Fibroblast of upper back skin (primary cell): ENCODE results near the gene ABCG8.

Experiments used
- DNase-seq: peaks from one replicate; pipeline ENCODE4 v3.0.0-alpha.2; 2013

ABCG8 gene

GRCh38 chr2:43838560-43839267 lies at the start of gene ABCG8, which contains the start of gene ABCG5:
Gene ABCG8, plus strand, starts transcription at chr2:43838971. Its CDS starts 83 bp downstream, at chr2:43839054.
Gene ABCG5, minus strand, starts transcription at chr2:43838839. Its CDS starts 160 bp downstream, at chr2:43838679.
- no peak for DNase-seq

- no peak for DNase-seq
These were observed 48.6 kb upstream of the ABCG8 start for GRCh38 chr2:43790147-43790546.

GRCh38 chr2:43791035-43791765 lies 47.6 kb upstream of the ABCG8 start:
- no peak for DNase-seq

GRCh38 chr2:43792653-43793052 lies 46.1 kb upstream of the ABCG8 start:
- DNase-seq, result no peak

- DNase-seq, result no peak
These were observed 43.8 kb upstream of the ABCG8 start for GRCh38 chr2:43794956-43795355.

GRCh38 chr2:43796206-43796605 lies 42.6 kb upstream of the ABCG8 start:
- DNase-seq, result no peak

- no peak for DNase-seq
These were observed 40.5 kb upstream of the ABCG8 start for GRCh38 chr2:43798300-43798699.

- DNase-seq, result no peak
These were observed 37.9 kb upstream of the ABCG8 start for GRCh38 chr2:43800894-43801293.

GRCh38 chr2:43802135-43802534 lies 36.6 kb upstream of the ABCG8 start:
- no peak for DNase-seq

GRCh38 chr2:43803113-43803512 lies 35.7 kb upstream of the ABCG8 start:
- no peak for DNase-seq

GRCh38 chr2:43806719-43807031 lies 32.1 kb upstream of the ABCG8 start:
- DNase-seq, result no peak

GRCh38 chr2:43810452-43810851 lies 28.3 kb upstream of the ABCG8 start:
- DNase-seq, result no peak

GRCh38 chr2:43810888-43811287 lies 27.9 kb upstream of the ABCG8 start:
- DNase-seq, result no peak

- no peak for DNase-seq
These were observed 26.8 kb upstream of the ABCG8 start for GRCh38 chr2:43812006-43812405.

GRCh38 chr2:43812947-43813346 lies 25.8 kb upstream of the ABCG8 start:
- DNase-seq, result no peak

GRCh38 chr2:43814711-43815110 lies 24.1 kb upstream of the ABCG8 start:
- no peak for DNase-seq

GRCh38 chr2:43818761-43819160 lies 20.0 kb upstream of the ABCG8 start:
- no peak for DNase-seq

GRCh38 chr2:43819491-43820163 lies 19.1 kb upstream of the ABCG8 start:
- no peak for DNase-seq

GRCh38 chr2:43822839-43823238 lies 15.9 kb upstream of the ABCG8 start:
- DNase-seq, result no peak

GRCh38 chr2:43823751-43824150 lies 15.0 kb upstream of the ABCG8 start:
- DNase-seq, result no peak

- no peak for DNase-seq
These were observed 14.3 kb upstream of the ABCG8 start for GRCh38 chr2:43824512-43824911.

GRCh38 chr2:43824951-43825493 lies 13.7 kb upstream of the ABCG8 start:
- no peak for DNase-seq

- DNase-seq, result no peak
These were observed 12.9 kb upstream of the ABCG8 start for GRCh38 chr2:43825841-43826240.
